Suprapubic skin (tissue), 4 donors: ENCODE measurements around the gene TMIGD1.

Experiments used
- EP300 ChIP-seq: sonication (generic); formaldehyde crosslinking; IDR thresholded peaks from one replicate; pipeline ENCODE4 v1.6.1; 2017; ENCODE audit warnings: antibody characterized with exemption
- POLR2AphosphoS5 ChIP-seq, 3 donors: sonication (generic); formaldehyde crosslinking; IDR thresholded peaks; one replicate each; pipeline ENCODE4 v1.6.1; 2017; ENCODE audit warnings: antibody characterized with exemption in 3 of 3

DNA sequence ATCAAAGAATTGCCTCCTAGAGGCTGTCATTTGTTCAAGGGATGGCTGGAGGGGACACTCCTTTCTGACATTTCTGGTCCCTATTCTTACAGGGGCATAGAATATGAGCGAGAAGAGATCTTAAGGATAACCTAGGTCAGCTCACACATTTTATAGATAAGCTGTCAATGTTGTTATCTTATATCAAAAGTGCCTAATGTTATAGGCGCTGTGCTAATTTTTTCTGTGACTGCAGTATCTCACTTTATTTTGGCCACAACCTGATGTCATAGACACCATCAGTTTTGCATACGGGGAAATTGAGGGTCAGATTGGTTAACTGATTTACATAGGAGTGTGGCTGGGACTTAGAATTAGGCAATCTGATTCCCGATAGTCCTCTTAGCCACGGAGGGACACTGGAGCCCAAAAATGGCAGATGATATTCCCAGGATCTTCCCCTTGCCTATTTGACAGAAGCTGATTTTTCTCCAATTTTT, 46.1 kb upstream of the TMIGD1 start:
- TF ChIP-seq POLR2AphosphoS5 (IDR thresholded peaks at IDR 0.05) (no peak), EP300 (no peak)
